Diencephalon (tissue), 1 donor: Measurements from ENCODE around the gene NUDC. TPM values are rescaled to one million over a fixed set of nuclear protein-coding genes. Genes with fewer than 3 reads are reported as not detected.

Experiments
- total RNA-seq: library from RNA; depleted of rRNA; stranded (reverse); fragments of >200 nt; gene quantifications from one replicate; pipeline ENCODE4 v1.2.3, GENCODE V29; 2014

NUDC gene
- 26.5 TPM for total RNA-seq

GRCh38 chr1:26921540-26922430 lies at the start of gene NUDC:
Gene NUDC (plus strand): TSS chr1:26921743. CDS start chr1:26921849, 106 bp downstream.

DNA sequence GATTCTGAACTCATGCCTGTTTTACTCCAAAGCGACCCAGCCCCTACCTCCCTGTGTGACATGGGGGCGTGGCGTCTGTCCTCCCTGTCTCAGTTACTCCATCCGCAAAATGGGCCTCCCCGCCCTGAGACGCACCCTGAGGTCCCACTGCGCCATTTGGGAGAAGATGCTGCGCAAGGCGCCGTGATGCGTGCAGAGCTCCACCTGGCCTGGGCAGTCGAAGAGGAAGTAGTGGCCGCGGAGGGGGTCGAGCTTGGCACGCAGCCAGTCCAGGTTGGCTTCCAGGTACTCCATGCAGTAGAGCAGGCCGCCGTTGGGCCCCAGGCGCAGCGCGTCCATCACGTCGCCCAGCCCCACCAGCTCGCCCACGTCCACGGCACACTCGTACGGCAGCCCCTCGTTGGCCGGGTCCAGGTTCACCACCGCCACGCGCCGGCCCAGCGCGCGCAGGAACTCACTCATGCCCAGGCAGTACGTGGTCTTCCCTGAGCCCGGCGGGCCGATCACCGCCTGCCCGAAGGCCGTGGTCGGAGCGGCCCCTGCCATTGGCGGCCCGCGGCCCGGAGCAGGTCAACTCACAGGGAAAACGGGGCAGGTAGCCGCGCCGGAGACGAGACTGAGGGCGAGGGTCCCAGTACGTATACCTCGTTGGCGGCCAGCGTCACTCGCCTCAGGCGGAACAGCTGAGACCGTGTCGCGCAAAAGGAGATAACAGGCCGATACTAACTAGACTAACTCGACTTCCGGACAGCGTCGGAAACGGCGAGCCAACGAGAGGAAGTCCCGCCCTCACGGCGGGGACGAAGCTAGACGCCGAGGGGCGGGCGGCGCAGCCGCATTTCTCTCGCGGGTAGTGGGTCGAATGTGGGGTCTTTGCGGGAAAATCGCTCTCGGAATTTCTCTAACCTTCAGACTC lies 31.7 kb upstream of the NUDC start, which contains the start of gene GPN2:
GPN2 (minus strand) TSS at position 733 of the 916 bp plus-strand sequence; CDS start at position 546, 187 bp downstream.

GRCh38 chr1:26900001-26900814 lies 21.3 kb upstream of the NUDC start, which contains the start of gene GPATCH3:
Gene GPATCH3 (minus strand): TSS chr1:26900467. CDS start chr1:26900442, 25 bp downstream.

GRCh38 chr1:26913754-26914619 lies 7.6 kb upstream of the NUDC start, which contains the start of gene NR0B2:
Gene NR0B2 (minus strand): TSS chr1:26913975. CDS start chr1:26913940, 35 bp downstream.

DNA sequence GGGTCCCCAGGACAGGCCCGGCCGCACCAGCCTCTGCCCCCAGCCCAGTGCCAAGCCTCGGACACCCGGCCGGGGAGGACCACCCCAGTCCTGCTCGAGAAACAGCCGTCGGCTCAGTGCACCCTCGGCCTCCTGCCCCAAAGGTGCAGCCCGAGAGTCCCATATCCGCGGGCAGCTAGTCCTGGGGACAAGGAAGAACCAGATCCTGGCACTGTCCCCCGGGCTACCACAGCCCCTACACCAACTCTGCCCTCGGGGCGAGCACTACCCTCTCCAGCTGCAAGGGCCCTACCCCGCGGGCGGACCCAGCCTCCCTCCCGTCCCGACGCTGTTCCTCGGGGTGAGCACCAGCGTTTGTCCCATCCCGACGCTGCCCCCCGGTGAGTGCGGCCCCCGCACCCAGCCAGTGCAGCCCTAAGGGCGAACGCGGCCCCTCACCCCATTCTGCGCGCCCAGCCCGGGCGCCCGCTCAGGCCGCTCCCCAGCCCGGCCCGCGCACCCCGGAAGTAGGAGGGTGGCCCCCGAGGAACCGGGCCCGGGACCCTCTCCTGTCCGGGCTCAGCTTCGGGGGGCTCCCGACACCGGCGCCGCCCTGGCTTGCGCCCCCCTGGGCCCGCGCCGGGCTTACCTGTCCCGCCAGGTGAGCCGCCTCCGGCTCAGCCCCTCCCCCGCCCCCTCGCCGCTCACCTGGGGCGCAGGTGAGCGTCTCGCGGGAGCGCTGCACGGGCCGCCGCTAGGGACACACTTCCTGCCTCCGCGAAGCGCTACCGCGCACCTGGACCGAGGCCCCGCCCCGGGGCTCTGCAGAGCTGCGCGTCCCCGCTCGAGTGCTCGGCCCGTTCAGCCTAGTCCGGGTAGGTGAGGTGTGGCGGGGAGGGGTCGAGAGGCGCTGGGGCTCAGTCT lies 38.4 kb downstream of the NUDC start, which contains the start of gene KDF1:
KDF1 (minus strand) TSS at position 747 of the 903 bp plus-strand sequence. CDS start 8,088 bp downstream, outside the sequence.

GRCh38 chr1:26993237-26994019 lies 71.9 kb downstream of the NUDC start, which contains the start of gene TRNP1:
Gene TRNP1 (plus strand): TSS chr1:26993692. CDS start chr1:26993787, 95 bp downstream.

Other genes starting within 250 kb of the NUDC start
- gene ARID1A, start 225.7 kb upstream of the NUDC start, total RNA-seq: 35.1 TPM
- 9.7 TPM for gene PIGV, start 133.8 kb upstream of the NUDC start, total RNA-seq
- 11.1 TPM for gene ZDHHC18, start 95.1 kb upstream of the NUDC start, total RNA-seq
- gene SFN, start 58.6 kb upstream of the NUDC start, total RNA-seq: not detected
- 14.8 TPM for gene GPN2, start 31.5 kb upstream of the NUDC start, total RNA-seq
- gene GPATCH3, start 21.3 kb upstream of the NUDC start, total RNA-seq: 9.5 TPM
- not detected for gene NR0B2, start 7.8 kb upstream of the NUDC start, total RNA-seq
- gene KDF1, start 38.7 kb downstream of the NUDC start, total RNA-seq: 0.23 TPM
- gene TRNP1, start 71.9 kb downstream of the NUDC start, total RNA-seq: 23.3 TPM
- gene TENT5B, start 91.1 kb downstream of the NUDC start, total RNA-seq: 0.23 TPM
- 6.2 TPM for gene SLC9A1, start 233.4 kb downstream of the NUDC start, total RNA-seq